Measurements from ENCODE around the gene SPRYD3. TPM values are rescaled to one million over a fixed set of nuclear protein-coding genes. Genes with fewer than 3 reads are reported as not detected.

Gene SPRYD3
- total and polyA plus RNA-seq, 2 experiments from 2014 or later, result 48.7 to 54.7 TPM

GRCh38 chr12:53052419-53053217, 26.6 kb downstream of the SPRYD3 start:
- peak; percentile 90 for DNase-seq
- no peaks in the 10 kb centered on the region for H3K27me3 ChIP-seq (replicated peaks; ENCODE audit: insufficient read depth)
- H3K9me3 ChIP-seq (ENCODE audit: low read depth), result no peaks in the 10 kb centered on the region
- H3K9ac ChIP-seq, result peak overlapping the region; percentile 95
- WGBS, 2 experiments (ENCODE audit: low coverage in 1 of 2, low lambda C conversion rate in 2 of 2, missing lambda C conversion rate in 2 of 2), result 28 to 29% methylated on average over 10 to 11 of the region's 11 CpGs
- no peaks in the 10 kb centered on the region for H4K20me1 ChIP-seq (ENCODE audit: insufficient read depth)
- in situ Hi-C loops (cut with MboI), result no loop called here
- no peaks in the 10 kb centered on the region for H3K36me3 ChIP-seq (ENCODE audit: low read depth)
- TF ChIP-seq EZH2phosphoT487 (IDR thresholded peaks at IDR 0.05; ENCODE audit: insufficient read depth, low read depth), result no peak
- no peak for TF ChIP-seq EZH2 (IDR thresholded peaks at IDR 0.05; ENCODE audit: insufficient read depth, poor library complexity, severe bottlenecking)
- H3K4me3 ChIP-seq, result peak overlapping the region; percentile 87
- H3K4me1 ChIP-seq (ENCODE audit: insufficient read depth), result peaks cover 73% of the 10 kb centered on the region
- H3K79me2 ChIP-seq (ENCODE audit: insufficient read depth), result peaks cover 27% of the 10 kb centered on the region
- peak overlapping the region; percentile 98 for H3K27ac ChIP-seq
- H3K9me2 ChIP-seq (ENCODE audit: insufficient read depth), result no peaks in the 10 kb centered on the region
- H2AFZ ChIP-seq, result no peak overlapping the region
- peaks cover 34% of the 10 kb centered on the region for H3F3A ChIP-seq (ENCODE audit: insufficient read depth)
- peak overlapping the region; percentile 99 for H3K4me2 ChIP-seq (ENCODE audit: unreplicated experiment)

DNA sequence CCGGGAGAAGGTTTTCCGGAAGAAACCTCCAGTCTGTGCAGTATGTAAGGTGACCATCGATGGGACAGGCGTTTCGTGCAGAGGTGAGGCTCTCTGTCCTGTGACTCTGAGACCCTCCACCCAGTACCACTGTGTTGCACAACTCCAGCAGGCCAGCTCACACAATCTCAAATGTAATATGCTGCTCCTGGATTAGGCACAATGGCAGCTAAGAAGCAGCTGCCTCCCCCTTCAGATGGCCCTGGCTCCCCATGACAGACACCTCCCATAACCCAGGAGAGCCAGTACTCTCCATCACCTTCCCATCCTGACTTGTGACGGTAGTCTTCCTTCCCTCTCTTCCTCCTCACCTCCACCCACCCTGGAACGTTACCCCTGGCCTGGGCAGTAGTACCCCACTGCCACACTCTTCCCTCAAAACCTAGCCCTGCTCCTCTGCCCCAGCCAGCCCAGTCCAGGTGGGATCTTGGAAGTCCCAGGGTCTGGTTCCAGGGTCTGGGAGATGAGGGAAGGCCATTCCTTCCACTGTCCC, 27.2 kb downstream of the SPRYD3 start:
- 61% methylated on average over 7 of the region's 7 CpGs for WGBS, 2 experiments (ENCODE audit: low coverage in 1 of 2, low lambda C conversion rate in 2 of 2, missing lambda C conversion rate in 2 of 2)
- H3K9me2 ChIP-seq (ENCODE audit: insufficient read depth), result no peaks in the 10 kb centered on the region
- peak overlapping the region; percentile 87 for H3K4me3 ChIP-seq
- no peaks in the 10 kb centered on the region for H3K27me3 ChIP-seq (replicated peaks; ENCODE audit: insufficient read depth)
- peak overlapping the region; percentile 99 for H3K4me2 ChIP-seq (ENCODE audit: unreplicated experiment)
- H3K9ac ChIP-seq, result peak overlapping the region; percentile 95
- no peak overlapping the region for H2AFZ ChIP-seq
- peaks cover 33% of the 10 kb centered on the region for H3F3A ChIP-seq (ENCODE audit: insufficient read depth)
- H3K36me3 ChIP-seq (ENCODE audit: low read depth), result no peaks in the 10 kb centered on the region
- H3K4me1 ChIP-seq (ENCODE audit: insufficient read depth), result peaks cover 73% of the 10 kb centered on the region
- no peak for DNase-seq
- peaks cover 27% of the 10 kb centered on the region for H3K79me2 ChIP-seq (ENCODE audit: insufficient read depth)
- no peak for TF ChIP-seq EZH2phosphoT487 (IDR thresholded peaks at IDR 0.05; ENCODE audit: insufficient read depth, low read depth)
- TF ChIP-seq EZH2 (IDR thresholded peaks at IDR 0.05; ENCODE audit: insufficient read depth, poor library complexity, severe bottlenecking), result no peak
- peak overlapping the region; percentile 98 for H3K27ac ChIP-seq
- no peaks in the 10 kb centered on the region for H4K20me1 ChIP-seq (ENCODE audit: insufficient read depth)
- no peaks in the 10 kb centered on the region for H3K9me3 ChIP-seq (ENCODE audit: low read depth)
- in situ Hi-C loops (cut with MboI), result no loop called here

DNA sequence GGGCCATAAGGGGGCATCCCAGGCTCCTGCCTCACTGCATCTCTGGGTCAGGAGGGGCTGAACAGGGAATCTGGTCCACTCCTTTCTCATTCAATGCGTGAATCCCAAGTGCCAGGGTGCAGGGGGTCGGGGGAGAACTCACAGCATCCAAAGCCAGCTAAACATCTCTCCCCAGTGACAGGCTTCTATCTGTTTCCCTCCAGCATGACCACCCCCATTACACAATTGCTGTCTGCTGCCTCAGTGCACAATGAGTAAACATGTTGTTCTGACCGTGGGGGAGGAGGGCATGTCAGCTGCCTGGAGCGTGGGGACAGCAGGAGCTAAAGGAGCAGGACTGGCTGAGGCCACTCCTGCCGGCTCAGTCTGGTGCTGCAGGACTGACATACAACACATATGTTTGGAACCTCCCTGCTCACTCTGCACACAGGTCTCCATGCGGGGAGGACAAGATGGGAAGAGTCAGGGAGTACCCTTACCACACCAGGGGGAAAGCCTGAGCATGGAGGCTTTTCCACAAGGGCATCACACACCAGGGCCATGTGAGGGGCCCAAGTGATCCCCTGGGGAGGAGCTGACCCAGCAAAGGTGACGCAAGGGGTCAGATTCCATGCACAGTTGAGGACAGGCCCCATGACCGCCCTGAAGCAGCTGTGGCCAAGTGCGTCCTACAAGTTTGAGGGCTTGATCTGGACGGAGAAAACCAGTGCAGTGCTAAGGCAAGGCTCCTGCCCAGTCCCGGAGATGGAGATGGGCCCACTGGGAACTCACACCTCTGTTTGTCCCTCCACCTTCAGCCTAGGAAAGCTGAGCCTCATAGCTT, 27.9 kb downstream of the SPRYD3 start:
- peak; percentile 91 for DNase-seq
- peak overlapping the region; percentile 95 for H3K9ac ChIP-seq
- H2AFZ ChIP-seq, result no peak overlapping the region
- peak overlapping the region; percentile 99 for H3K4me2 ChIP-seq (ENCODE audit: unreplicated experiment)
- TF ChIP-seq EZH2 (IDR thresholded peaks at IDR 0.05; ENCODE audit: insufficient read depth, poor library complexity, severe bottlenecking), result no peak
- no peak for TF ChIP-seq EZH2phosphoT487 (IDR thresholded peaks at IDR 0.05; ENCODE audit: insufficient read depth, low read depth)
- 3 to 5% methylated on average over 11 of the region's 11 CpGs for WGBS, 2 experiments (ENCODE audit: low coverage in 1 of 2, low lambda C conversion rate in 2 of 2, missing lambda C conversion rate in 2 of 2)
- H3K4me1 ChIP-seq (ENCODE audit: insufficient read depth), result peaks cover 67% of the 10 kb centered on the region
- no peaks in the 10 kb centered on the region for H3K9me2 ChIP-seq (ENCODE audit: insufficient read depth)
- no peaks in the 10 kb centered on the region for H3K36me3 ChIP-seq (ENCODE audit: low read depth)
- H3K79me2 ChIP-seq (ENCODE audit: insufficient read depth), result peaks cover 27% of the 10 kb centered on the region
- peaks cover 27% of the 10 kb centered on the region for H3F3A ChIP-seq (ENCODE audit: insufficient read depth)
- no peaks in the 10 kb centered on the region for H4K20me1 ChIP-seq (ENCODE audit: insufficient read depth)
- H3K27ac ChIP-seq, result peak overlapping the region; percentile 98
- in situ Hi-C loops (cut with MboI), result no loop called here
- H3K27me3 ChIP-seq (replicated peaks; ENCODE audit: insufficient read depth), result no peaks in the 10 kb centered on the region
- no peaks in the 10 kb centered on the region for H3K9me3 ChIP-seq (ENCODE audit: low read depth)
- peak overlapping the region; percentile 87 for H3K4me3 ChIP-seq

DNA sequence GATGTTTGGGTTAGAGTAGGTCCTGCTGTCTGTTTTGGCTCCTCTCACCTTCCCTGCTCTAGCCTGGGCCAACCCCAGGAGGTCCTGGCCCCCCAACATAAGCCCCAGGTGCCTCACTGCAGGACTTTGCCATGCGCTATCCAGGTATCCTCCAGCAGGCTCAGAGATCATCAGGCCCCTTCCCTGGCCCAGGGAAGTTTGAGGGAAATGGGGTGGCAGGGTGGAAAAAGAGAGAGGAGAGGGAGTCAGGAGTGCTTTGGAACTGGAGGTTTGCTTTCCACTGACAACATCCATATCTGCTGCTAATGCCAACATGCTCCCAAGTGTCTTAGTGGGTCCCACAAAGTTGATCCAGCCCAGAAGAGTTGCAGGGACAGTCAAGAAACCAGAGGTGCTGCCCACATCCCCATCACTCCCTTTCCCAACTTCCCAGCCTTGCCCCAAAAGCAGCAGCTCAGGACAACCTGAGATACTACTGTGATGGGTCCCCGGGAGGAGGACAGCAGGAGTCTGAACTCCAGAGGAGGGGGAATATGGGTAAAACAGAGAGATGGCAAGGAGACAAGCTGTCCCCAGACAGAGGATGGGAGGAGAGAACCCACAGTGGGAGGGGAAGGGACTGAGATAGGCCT, 28.6 kb downstream of the SPRYD3 start:
- H4K20me1 ChIP-seq (ENCODE audit: insufficient read depth), result no peaks in the 10 kb centered on the region
- TF ChIP-seq EZH2 (IDR thresholded peaks at IDR 0.05; ENCODE audit: insufficient read depth, poor library complexity, severe bottlenecking) (no peak), EZH2phosphoT487 (IDR thresholded peaks at IDR 0.05; ENCODE audit: insufficient read depth, low read depth) (no peak)
- H3K9me2 ChIP-seq (ENCODE audit: insufficient read depth), result no peaks in the 10 kb centered on the region
- DNase-seq, result no peak
- H3K4me1 ChIP-seq (ENCODE audit: insufficient read depth), result peaks cover 68% of the 10 kb centered on the region
- peak overlapping the region; percentile 87 for H3K4me3 ChIP-seq
- no peaks in the 10 kb centered on the region for H3K36me3 ChIP-seq (ENCODE audit: low read depth)
- H2AFZ ChIP-seq, result no peak overlapping the region
- peak overlapping the region; percentile 99 for H3K4me2 ChIP-seq (ENCODE audit: unreplicated experiment)
- H3K79me2 ChIP-seq (ENCODE audit: insufficient read depth), result peaks cover 32% of the 10 kb centered on the region
- H3K9ac ChIP-seq, result peak overlapping the region; percentile 95
- no peaks in the 10 kb centered on the region for H3K9me3 ChIP-seq (ENCODE audit: low read depth)
- peaks cover 32% of the 10 kb centered on the region for H3F3A ChIP-seq (ENCODE audit: insufficient read depth)
- peak overlapping the region; percentile 98 for H3K27ac ChIP-seq
- 48 to 50% methylated on average over 2 of the region's 2 CpGs for WGBS, 2 experiments (ENCODE audit: low coverage in 1 of 2, low lambda C conversion rate in 2 of 2, missing lambda C conversion rate in 2 of 2)
- H3K27me3 ChIP-seq (replicated peaks; ENCODE audit: insufficient read depth), result no peaks in the 10 kb centered on the region
- in situ Hi-C loops (cut with MboI), result no loop called here

Measured in GM23248 (cell line).